Measurements from ENCODE around the gene GALNT13. TPM values are rescaled to one million over a fixed set of nuclear protein-coding genes. Genes with fewer than 3 reads are reported as not detected.
A peak's percentile ranks its signal among the peaks of the same experiment; 100 is the strongest.

GALNT13 gene
- total and polyA plus RNA-seq, 2 of the 13 experiments (the other 11 are each of a cell fraction or from before 2014, with no cell fraction given): 1.3 to 5.0 TPM

GRCh38 chr2:154449951-154450658, 578.4 kb downstream of the GALNT13 start (continued):
- TF ChIP-seq ZUFSP (CRISPR knock-in tag; IDR thresholded peaks at IDR 0.05; ENCODE audit: borderline replicate concordance) (no peak), IRF2 (CRISPR knock-in tag; IDR thresholded peaks at IDR 0.05) (peak; percentile 78; the same call in 1 of the 2 replicates), ZBTB37 (CRISPR knock-in tag; IDR thresholded peaks at IDR 0.05) (no peak), YEATS2 (CRISPR knock-in tag; IDR thresholded peaks at IDR 0.05; ENCODE audit: borderline replicate concordance) (no peak), ZBTB43 (CRISPR knock-in tag; conservative IDR thresholded peaks at IDR 0.05) (no peak), ZFP91 (CRISPR knock-in tag; IDR thresholded peaks at IDR 0.05; ENCODE audit: borderline replicate concordance) (no peak), ZMYM4 (CRISPR knock-in tag; IDR thresholded peaks at IDR 0.05) (peak; percentile 92), SP4 (CRISPR knock-in tag; IDR thresholded peaks at IDR 0.05) (no peak), ZBTB33 (CRISPR knock-in tag; IDR thresholded peaks at IDR 0.05) (no peak), CENPBD1 (CRISPR knock-in tag; IDR thresholded peaks at IDR 0.05; ENCODE audit: borderline replicate concordance, low read depth) (no peak), ZNF770 (CRISPR knock-in tag; IDR thresholded peaks at IDR 0.05) (no peak), ZNF230 (CRISPR knock-in tag; IDR thresholded peaks at IDR 0.05) (no peak), GTF2F1 (IDR thresholded peaks at IDR 0.05; ENCODE audit: low read length) (no peak), NFYC (CRISPR knock-in tag; IDR thresholded peaks at IDR 0.05) (no peak), ZNF577 (CRISPR knock-in tag; IDR thresholded peaks at IDR 0.05; ENCODE audit: borderline replicate concordance, low read depth) (no peak), ZNF569 (CRISPR knock-in tag; IDR thresholded peaks at IDR 0.05; ENCODE audit: borderline replicate concordance) (no peak), SMAD9 (CRISPR knock-in tag; IDR thresholded peaks at IDR 0.05) (no peak), SIN3B (IDR thresholded peaks at IDR 0.05; ENCODE audit: low read length) (no peak), ZSCAN22 (CRISPR knock-in tag; IDR thresholded peaks at IDR 0.05) (no peak)
